ENCODE measurements around the gene KRT5. TPM values are rescaled to one million over a fixed set of nuclear protein-coding genes. Genes with fewer than 3 reads are reported as not detected.
A peak's percentile ranks its signal among the peaks of the same experiment; 100 is the strongest.

KRT5 gene
- total RNA-seq, 2 donors from 2014 or later: 160 to 516 TPM

DNA sequence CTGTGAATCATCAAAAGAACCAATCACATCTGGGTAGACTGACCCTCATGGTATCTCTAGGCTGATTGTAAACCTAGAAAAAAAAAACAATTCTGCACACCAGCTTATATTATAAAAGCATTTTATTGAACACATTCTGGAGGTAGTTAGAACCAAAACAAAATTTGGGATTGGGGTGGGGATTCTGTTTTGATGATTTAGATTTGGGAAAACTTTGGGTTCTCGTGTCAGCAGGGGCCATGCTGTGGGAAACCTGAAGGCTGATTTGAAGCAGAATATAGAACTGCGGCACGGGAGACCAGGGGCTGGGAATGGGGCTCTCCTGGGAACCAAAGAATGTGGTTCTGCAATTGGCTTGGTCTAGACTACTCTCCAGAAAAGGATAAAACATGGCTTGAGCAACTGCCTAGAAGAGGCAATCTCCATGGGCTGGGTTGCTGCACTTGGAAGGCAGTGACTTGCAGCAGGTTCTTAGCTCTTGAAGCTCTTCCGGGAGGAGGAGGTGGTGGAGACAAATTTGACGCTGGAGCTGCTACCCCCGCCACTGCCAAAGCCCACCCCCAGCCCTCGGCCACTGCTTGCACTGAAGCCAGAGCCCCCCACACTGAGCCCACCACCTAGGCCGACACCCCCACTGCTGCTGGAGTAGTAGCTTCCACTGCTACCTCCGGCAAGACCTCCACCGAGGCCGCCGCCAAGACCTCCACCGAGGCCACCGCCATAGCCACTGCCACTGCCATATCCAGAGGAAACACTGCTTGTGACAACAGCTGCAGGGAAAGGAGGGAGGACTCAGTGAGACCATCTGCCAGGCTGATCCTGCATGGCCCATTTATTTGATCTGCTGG lies 5.5 kb downstream of the KRT5 start:
- 86% methylated on average over 14 of the region's 14 CpGs for WGBS
- TF ChIP-seq POLR2AphosphoS5 (IDR thresholded peaks at IDR 0.05): no peak
- no peak for TF ChIP-seq POLR2A (IDR thresholded peaks at IDR 0.05)
- TF ChIP-seq, protein P1, sequence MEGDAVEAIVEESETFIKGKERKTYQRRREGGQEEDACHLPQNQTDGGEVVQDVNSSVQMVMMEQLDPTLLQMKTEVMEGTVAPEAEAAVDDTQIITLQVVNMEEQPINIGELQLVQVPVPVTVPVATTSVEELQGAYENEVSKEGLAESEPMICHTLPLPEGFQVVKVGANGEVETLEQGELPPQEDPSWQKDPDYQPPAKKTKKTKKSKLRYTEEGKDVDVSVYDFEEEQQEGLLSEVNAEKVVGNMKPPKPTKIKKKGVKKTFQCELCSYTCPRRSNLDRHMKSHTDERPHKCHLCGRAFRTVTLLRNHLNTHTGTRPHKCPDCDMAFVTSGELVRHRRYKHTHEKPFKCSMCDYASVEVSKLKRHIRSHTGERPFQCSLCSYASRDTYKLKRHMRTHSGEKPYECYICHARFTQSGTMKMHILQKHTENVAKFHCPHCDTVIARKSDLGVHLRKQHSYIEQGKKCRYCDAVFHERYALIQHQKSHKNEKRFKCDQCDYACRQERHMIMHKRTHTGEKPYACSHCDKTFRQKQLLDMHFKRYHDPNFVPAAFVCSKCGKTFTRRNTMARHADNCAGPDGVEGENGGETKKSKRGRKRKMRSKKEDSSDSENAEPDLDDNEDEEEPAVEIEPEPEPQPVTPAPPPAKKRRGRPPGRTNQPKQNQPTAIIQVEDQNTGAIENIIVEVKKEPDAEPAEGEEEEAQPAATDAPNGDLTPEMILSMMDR (IDR thresholded peaks at IDR 0.05): no peak
- Histone ChIP-seq H3K27ac (no peak overlapping the region), H3K36me3 (no peaks in the 10 kb centered on the region), H3K4me3 (no peak overlapping the region), H3K9me3 (no peaks in the 10 kb centered on the region), H3K4me1 (replicated peaks) (no peaks in the 10 kb centered on the region), H3K27me3 (replicated peaks; ENCODE audit: insufficient read depth) (no peaks in the 10 kb centered on the region)
- intact Hi-C loops (cut with DNase I): no loop called here
- DNase-seq (ENCODE audit: low spot score): no peak

DNA sequence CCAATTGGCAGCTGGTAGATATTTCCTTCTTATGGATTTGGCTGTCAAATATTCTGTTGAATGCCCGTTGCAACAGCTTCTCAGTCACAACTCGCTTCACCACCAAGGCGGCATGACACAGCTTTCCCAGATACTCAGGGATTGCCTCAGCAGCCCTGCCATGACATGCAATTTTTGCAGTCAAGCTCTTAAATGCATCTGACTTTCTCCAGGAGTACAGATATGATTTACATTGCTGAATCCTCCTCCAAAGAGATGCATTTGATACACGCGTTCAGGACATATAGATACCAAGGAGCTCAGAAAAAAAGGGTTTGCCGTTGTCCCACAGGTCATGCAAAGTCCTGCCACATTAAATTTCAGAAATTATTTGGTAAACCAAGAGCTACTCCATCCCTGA lies 6.5 kb downstream of the KRT5 start:
- TF ChIP-seq POLR2A (IDR thresholded peaks at IDR 0.05) (no peak), POLR2AphosphoS5 (IDR thresholded peaks at IDR 0.05) (no peak)
- TF ChIP-seq, protein P1 (IDR thresholded peaks at IDR 0.05): no peak
- Histone ChIP-seq H3K27me3 (replicated peaks; ENCODE audit: insufficient read depth) (no peaks in the 10 kb centered on the region), H3K4me1 (replicated peaks) (no peaks in the 10 kb centered on the region), H3K27ac (no peak overlapping the region), H3K4me3 (no peak overlapping the region), H3K36me3 (no peaks in the 10 kb centered on the region), H3K9me3 (no peaks in the 10 kb centered on the region)
- no peak for DNase-seq (ENCODE audit: low spot score)
- WGBS: 69% methylated on average over 6 of the region's 6 CpGs
- intact Hi-C loops (cut with DNase I): no loop called here

DNA sequence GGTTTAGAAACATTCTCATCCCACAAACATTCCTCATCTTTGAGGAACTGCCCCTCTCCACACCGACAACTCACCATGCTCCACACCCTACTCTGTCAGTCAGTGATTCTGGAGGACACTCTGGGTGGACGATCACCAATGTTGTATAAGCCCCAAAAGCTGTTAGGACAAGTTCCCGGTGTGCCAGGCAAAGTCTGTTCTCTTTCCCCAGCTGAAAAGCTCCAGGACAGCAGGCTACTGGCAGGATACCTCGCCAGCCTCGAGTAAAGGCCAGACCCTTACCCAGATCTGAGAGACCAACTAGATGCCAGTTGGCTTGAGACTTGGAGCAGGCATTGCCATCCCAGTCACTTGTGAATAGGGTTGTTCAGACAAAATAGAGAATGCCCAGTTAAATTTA lies 12.0 kb downstream of the KRT5 start:
- Histone ChIP-seq H3K36me3 (no peaks in the 10 kb centered on the region), H3K4me1 (replicated peaks) (no peaks in the 10 kb centered on the region), H3K9me3 (no peaks in the 10 kb centered on the region), H3K4me3 (no peak overlapping the region), H3K27ac (no peak overlapping the region), H3K27me3 (replicated peaks; ENCODE audit: insufficient read depth) (no peaks in the 10 kb centered on the region)
- no peak for DNase-seq (ENCODE audit: low spot score)
- TF ChIP-seq POLR2AphosphoS5 (IDR thresholded peaks at IDR 0.05) (no peak), POLR2A (IDR thresholded peaks at IDR 0.05) (no peak)
- TF ChIP-seq, protein P1 (IDR thresholded peaks at IDR 0.05): no peak
- intact Hi-C loops (cut with DNase I): loop anchor here (5.0 to 10.0 kb wide), 2 partner anchors 136 to 353 kb away; no protein-coding TSS in a partner anchor
- WGBS: 88% methylated on average over 5 of the region's 5 CpGs

DNA sequence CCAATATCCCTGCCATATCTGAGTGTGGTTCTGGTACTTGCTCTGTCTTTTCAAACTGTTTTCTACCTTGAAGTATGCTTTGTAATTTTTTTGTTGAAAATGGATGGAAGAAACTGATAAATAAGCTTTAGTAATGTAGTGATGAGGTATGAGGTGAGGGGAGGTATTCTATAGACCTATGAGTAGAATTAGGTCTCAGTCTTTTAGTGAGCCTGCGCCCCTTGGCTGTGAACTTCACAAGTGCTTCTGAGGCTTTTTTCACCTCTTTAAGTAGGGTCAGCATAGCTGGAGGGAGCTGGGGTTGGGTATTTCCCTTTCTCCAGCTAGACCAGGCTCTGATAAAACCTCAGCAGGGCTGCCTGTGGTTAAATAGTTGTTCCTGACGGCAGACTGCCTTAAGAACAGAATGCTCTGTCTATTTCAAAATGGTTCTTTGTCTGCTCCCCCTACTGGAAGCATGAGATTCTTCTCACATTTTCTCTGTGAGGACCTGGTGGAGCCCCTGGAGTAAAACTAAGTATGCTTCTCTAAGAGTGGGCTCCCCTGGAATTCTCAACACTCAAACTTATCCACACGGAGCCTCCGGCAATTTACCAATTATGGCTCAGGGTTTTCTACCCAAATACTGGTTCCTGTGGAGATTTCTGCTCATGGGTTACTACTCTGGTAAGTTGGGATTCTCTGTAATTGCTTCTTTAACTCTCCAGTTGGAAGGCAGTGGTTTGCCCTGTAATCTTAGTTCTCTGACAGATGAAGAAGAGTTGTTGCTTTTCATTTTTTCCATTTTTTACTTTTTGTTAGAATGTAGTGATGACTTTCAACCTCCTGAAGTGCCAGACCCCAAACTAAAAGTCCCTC lies 13.1 kb downstream of the KRT5 start:
- intact Hi-C loops (cut with DNase I): loop anchor here (5.0 to 10.0 kb wide), 2 partner anchors 135 to 352 kb away; no protein-coding TSS in a partner anchor
- Histone ChIP-seq H3K4me3 (no peak overlapping the region), H3K36me3 (no peaks in the 10 kb centered on the region), H3K27me3 (replicated peaks; ENCODE audit: insufficient read depth) (no peaks in the 10 kb centered on the region), H3K9me3 (no peaks in the 10 kb centered on the region), H3K27ac (no peak overlapping the region), H3K4me1 (replicated peaks) (no peaks in the 10 kb centered on the region)
- TF ChIP-seq POLR2A (IDR thresholded peaks at IDR 0.05) (no peak), POLR2AphosphoS5 (IDR thresholded peaks at IDR 0.05) (peak; percentile 39)
- TF ChIP-seq, protein P1 (IDR thresholded peaks at IDR 0.05): peak in 3 of 4 experiments; percentile 46 to 66 (median 63)
- WGBS: 51% methylated on average over 4 of the region's 4 CpGs
- DNase-seq (ENCODE audit: low spot score): no peak

All from prostate gland (tissue), 2 donors.